HL-60 (cell line): ENCODE data around the gene CNGB1.

Experiments used
- GABPA ChIP-seq: IDR thresholded peaks from 2 replicates; pipeline ENCODE4 v1.6.1; 2012; ENCODE audit warnings: low read depth
- POLR2AphosphoS5 ChIP-seq: IDR thresholded peaks from 2 replicates; pipeline ENCODE4 v1.6.1; 2012; ENCODE audit warnings: low read depth
- SPI1 ChIP-seq: IDR thresholded peaks from 2 replicates; pipeline ENCODE4 v1.6.1; 2012; ENCODE audit warnings: low read depth, mild to moderate bottlenecking, borderline replicate concordance
- TF ChIP-seq, protein P1 (sequence below): IDR thresholded peaks from one replicate; pipeline ENCODE4 v1.5.1; 2011; ENCODE audit warnings: low read length, control low read depth, inconsistent platforms; ENCODE audit not compliant: insufficient read depth

DNA sequence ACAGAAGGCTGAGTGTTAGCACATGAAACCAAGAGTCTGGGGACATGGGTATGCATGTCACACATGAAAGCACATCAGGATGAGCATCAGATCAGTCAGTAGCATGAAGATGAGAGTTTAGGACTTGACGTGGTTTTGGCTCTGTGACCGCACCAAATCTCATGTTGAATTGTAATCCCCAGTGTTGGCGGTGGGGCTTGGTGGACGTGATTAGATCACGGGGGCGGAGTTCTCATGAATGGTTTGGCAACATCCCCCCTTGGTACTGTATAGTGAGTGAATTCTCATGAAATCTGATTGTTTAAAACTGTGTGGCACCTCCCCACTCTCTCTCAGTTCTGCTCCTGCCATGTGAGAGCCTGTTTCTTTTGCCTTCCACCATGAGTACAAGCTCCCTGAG, 46.4 kb downstream of the CNGB1 start:
- TF ChIP-seq SPI1: no peak
- TF ChIP-seq GABPA: no peak
- TF ChIP-seq, protein P1, sequence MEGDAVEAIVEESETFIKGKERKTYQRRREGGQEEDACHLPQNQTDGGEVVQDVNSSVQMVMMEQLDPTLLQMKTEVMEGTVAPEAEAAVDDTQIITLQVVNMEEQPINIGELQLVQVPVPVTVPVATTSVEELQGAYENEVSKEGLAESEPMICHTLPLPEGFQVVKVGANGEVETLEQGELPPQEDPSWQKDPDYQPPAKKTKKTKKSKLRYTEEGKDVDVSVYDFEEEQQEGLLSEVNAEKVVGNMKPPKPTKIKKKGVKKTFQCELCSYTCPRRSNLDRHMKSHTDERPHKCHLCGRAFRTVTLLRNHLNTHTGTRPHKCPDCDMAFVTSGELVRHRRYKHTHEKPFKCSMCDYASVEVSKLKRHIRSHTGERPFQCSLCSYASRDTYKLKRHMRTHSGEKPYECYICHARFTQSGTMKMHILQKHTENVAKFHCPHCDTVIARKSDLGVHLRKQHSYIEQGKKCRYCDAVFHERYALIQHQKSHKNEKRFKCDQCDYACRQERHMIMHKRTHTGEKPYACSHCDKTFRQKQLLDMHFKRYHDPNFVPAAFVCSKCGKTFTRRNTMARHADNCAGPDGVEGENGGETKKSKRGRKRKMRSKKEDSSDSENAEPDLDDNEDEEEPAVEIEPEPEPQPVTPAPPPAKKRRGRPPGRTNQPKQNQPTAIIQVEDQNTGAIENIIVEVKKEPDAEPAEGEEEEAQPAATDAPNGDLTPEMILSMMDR: no peak
- no peak for TF ChIP-seq POLR2AphosphoS5
